Measurements from ENCODE around the gene HCFC1.

HCFC1 gene

DNA sequence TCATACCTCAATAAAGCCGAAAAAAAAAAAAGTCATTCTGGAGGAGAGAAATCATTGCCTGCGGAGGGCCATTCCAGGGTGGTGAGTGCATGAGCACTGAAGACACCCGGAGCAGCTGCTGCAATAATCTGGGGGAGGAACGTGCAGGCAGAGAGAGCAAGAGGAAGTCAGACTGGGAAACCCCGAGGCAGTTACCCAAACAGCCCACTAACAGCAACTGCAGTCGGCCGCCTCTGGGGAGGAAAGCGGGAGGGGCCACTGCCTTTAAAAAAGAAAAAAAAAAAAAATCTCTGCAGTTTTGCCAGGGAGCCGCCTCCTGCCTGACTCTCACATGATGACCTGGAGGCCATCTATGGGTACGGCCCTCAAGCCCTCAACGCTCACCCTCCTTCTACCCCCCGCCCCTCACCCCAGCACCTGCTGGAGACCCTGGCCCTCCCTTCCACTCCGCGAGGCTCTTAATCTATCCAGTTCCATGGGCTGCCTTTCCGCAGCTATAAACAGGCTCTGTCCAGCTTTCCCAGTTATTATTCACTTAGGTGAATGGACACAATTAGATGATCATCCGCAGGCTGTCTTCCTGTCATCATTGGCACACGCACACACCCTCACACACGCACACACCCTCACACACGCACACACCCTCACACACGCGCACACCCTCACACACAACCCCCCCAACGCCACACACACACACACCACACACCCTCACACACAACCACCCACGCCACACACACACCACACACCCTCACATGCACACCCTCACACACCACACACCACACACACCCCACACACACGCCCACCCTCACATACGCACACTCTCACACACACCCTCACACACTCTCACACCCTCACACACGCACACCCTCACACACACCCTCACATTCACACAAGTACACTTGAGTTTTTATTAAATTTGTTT is 70.5 kb downstream of the HCFC1 start:
- peak; percentile 53 to 61 for DNase-seq

GRCh38 chrX:153897899-153898298 is 73.7 kb downstream of the HCFC1 start:
- DNase-seq: no peak
